Adrenal gland (tissue), 5 donors: ENCODE results near the gene CHCHD1.
A peak's percentile ranks its signal among the peaks of the same experiment; 100 is the strongest.

ENCODE experiments used
- POLR2A ChIP-seq, 2 donors: fragments of 450-650 bp; IDR thresholded peaks; one replicate each; pipeline ENCODE4 v1.6.1; 2017; ENCODE audit warnings: antibody characterized with exemption in 2 of 2, mild to moderate bottlenecking in 2 of 2, moderate library complexity in 1 of 2
- TF ChIP-seq, protein P1 (sequence below), 6 experiments: fragments of 450-650 bp in 4 of 6; fragments of 200-600 bp in 2 of 6; sonication (generic) in 1 of 6; IDR thresholded peaks; 1 replicate in 5 of 6; 2 replicates in 1 of 6; pipeline versions ENCODE4 v1.5.1 to v1.8.0; 2016 to 2021; ENCODE audit warnings: antibody characterized with exemption in 6 of 6, mild to moderate bottlenecking in 2 of 6, moderate library complexity in 1 of 6
- donor health status: DM: no; HTN: no; CAD: no.

DNA sequence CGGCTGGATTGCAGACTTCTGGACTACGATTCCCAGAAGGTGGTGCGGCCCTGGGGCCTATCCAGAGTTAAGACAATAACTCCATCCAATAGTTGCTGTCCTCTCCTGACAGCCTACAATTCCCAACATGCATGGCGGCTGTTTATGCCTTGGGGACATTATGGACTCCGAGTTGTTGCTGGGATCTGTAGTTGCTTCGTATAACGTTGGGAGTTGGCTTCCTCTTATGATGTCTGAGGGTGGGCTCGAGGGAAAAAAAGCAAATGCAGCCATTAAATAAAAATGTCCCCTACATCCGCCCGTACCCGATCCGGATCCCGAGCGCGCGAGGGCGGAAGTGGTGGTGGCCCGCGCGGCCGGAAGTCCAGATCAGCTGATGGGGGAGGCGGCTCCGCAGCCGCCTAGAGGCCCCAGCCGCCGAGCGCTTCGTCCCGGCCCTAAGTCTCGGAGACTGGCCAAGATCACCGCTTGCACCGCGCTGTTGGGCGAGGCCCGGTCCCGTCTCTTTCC, 3.4 kb downstream of the CHCHD1 start, which contains the start of gene ZSWIM8:
- TF ChIP-seq POLR2A (IDR thresholded peaks at IDR 0.05), result peak; percentile 76 to 78
- TF ChIP-seq, protein P1, sequence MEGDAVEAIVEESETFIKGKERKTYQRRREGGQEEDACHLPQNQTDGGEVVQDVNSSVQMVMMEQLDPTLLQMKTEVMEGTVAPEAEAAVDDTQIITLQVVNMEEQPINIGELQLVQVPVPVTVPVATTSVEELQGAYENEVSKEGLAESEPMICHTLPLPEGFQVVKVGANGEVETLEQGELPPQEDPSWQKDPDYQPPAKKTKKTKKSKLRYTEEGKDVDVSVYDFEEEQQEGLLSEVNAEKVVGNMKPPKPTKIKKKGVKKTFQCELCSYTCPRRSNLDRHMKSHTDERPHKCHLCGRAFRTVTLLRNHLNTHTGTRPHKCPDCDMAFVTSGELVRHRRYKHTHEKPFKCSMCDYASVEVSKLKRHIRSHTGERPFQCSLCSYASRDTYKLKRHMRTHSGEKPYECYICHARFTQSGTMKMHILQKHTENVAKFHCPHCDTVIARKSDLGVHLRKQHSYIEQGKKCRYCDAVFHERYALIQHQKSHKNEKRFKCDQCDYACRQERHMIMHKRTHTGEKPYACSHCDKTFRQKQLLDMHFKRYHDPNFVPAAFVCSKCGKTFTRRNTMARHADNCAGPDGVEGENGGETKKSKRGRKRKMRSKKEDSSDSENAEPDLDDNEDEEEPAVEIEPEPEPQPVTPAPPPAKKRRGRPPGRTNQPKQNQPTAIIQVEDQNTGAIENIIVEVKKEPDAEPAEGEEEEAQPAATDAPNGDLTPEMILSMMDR (IDR thresholded peaks at IDR 0.05), result no peak
